Measurements from ENCODE around the gene ADAMTS17. TPM values are rescaled to one million over a fixed set of nuclear protein-coding genes. Genes with fewer than 3 reads are reported as not detected.
"Not testable (repeated sequence)": the region's sequence is repeated elsewhere in the genome, so short reads cannot be mapped to it uniquely, and the experiment has no call there.

ADAMTS17 gene
- total RNA-seq, 1 experiment from 2014 or later: 1.6 TPM

DNA sequence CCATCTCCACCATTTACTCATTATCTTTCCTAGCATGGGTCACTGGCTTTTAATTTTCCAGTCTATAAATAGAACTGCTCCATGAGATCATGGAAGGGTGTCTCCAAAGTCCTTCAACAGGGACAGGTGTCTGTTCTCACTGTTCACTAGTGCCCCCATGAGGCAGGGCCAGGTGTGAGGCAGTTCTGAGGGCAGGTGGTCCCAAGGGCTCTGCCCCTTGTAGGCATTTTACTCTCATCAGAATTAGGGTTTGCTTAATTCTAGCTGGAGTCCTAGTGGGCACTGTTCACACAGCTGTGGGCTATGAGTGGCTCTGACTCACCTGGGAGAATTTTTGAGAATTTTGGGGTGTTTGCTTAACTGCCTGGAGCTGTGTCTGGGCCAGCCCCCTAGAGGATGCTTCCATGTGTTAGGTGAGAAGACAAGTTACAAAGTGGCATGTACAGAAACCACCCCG is 360.6 kb downstream of the ADAMTS17 start:
- intact Hi-C loops (cut with micrococcal nuclease; ENCODE audit: unreplicated experiment) (no loop called here), in situ Hi-C loops (cut with HindIII; ENCODE audit: low pct_unique_long_range_greater_than_20kb, low sequenced_read_pairs) (no loop called here)
- ATAC-seq: no peak

DNA sequence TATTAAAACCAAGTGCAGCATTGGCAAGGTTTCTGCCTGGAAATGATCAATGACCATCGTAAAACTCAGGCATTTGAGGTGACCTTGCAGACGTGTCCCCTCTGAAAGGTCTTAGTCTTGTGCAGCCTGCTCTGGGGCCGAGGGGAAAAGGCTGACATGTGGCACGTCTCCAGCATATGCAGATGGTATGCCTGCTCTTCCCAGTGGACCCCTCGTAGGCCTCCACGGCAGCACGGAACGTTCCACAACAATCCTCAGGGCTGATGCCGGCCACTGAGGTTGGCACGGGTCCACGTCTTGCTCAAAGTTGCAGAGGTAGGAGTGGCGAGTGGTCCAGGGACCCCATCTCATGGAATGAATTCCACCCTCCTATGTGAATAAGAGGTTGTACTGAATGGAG is 361.0 kb downstream of the ADAMTS17 start:
- ChIA-PET POLR2A (no interaction called here), CTCF (no interaction called here)
- H3K4me1 ChIP-seq (ENCODE audit: control insufficient read depth, insufficient read depth, low read length): no peaks in the 10 kb centered on the region; the same call in 1 of the 2 replicates
- TF ChIP-seq TCF7L2 (IDR thresholded peaks at IDR 0.05; ENCODE audit: low read depth, low read length) (no peak), POLR2AphosphoS5 (IDR thresholded peaks at IDR 0.05; ENCODE audit: low read depth, low read length) (no peak), SIN3A (IDR thresholded peaks at IDR 0.05; ENCODE audit: borderline replicate concordance, insufficient read depth, low read depth, low read length) (no peak)
- TF ChIP-seq, protein P1, sequence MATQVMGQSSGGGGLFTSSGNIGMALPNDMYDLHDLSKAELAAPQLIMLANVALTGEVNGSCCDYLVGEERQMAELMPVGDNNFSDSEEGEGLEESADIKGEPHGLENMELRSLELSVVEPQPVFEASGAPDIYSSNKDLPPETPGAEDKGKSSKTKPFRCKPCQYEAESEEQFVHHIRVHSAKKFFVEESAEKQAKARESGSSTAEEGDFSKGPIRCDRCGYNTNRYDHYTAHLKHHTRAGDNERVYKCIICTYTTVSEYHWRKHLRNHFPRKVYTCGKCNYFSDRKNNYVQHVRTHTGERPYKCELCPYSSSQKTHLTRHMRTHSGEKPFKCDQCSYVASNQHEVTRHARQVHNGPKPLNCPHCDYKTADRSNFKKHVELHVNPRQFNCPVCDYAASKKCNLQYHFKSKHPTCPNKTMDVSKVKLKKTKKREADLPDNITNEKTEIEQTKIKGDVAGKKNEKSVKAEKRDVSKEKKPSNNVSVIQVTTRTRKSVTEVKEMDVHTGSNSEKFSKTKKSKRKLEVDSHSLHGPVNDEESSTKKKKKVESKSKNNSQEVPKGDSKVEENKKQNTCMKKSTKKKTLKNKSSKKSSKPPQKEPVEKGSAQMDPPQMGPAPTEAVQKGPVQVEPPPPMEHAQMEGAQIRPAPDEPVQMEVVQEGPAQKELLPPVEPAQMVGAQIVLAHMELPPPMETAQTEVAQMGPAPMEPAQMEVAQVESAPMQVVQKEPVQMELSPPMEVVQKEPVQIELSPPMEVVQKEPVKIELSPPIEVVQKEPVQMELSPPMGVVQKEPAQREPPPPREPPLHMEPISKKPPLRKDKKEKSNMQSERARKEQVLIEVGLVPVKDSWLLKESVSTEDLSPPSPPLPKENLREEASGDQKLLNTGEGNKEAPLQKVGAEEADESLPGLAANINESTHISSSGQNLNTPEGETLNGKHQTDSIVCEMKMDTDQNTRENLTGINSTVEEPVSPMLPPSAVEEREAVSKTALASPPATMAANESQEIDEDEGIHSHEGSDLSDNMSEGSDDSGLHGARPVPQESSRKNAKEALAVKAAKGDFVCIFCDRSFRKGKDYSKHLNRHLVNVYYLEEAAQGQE (IDR thresholded peaks at IDR 0.05; ENCODE audit: insufficient read depth in 1 of 2, low read depth in 2 of 2, low read length in 1 of 2): no peak
- TF ChIP-seq, protein P2, sequence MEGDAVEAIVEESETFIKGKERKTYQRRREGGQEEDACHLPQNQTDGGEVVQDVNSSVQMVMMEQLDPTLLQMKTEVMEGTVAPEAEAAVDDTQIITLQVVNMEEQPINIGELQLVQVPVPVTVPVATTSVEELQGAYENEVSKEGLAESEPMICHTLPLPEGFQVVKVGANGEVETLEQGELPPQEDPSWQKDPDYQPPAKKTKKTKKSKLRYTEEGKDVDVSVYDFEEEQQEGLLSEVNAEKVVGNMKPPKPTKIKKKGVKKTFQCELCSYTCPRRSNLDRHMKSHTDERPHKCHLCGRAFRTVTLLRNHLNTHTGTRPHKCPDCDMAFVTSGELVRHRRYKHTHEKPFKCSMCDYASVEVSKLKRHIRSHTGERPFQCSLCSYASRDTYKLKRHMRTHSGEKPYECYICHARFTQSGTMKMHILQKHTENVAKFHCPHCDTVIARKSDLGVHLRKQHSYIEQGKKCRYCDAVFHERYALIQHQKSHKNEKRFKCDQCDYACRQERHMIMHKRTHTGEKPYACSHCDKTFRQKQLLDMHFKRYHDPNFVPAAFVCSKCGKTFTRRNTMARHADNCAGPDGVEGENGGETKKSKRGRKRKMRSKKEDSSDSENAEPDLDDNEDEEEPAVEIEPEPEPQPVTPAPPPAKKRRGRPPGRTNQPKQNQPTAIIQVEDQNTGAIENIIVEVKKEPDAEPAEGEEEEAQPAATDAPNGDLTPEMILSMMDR (IDR thresholded peaks at IDR 0.05): no peak
- ATAC-seq: no peak
- H3K4me3 ChIP-seq (ENCODE audit: low read depth in 2 of 2, low read length in 2 of 2): no peak overlapping the region
- intact Hi-C loops (cut with micrococcal nuclease; ENCODE audit: unreplicated experiment): no loop called here
- H3K36me3 ChIP-seq (ENCODE audit: control insufficient read depth, insufficient read depth, low read length): no peaks in the 10 kb centered on the region
- H3K9me3 ChIP-seq (ENCODE audit: control insufficient read depth, insufficient read depth, low read depth, low read length): no peaks in the 10 kb centered on the region
- no peak for DNase-seq (ENCODE audit: low read depth, low spot score)
- BruUV-seq (replicated peaks): no TSS peak
- in situ Hi-C loops (cut with HindIII; ENCODE audit: low pct_unique_long_range_greater_than_20kb, low sequenced_read_pairs): no loop called here
- no peak overlapping the region for H3K27ac ChIP-seq (ENCODE audit: low read length)
- no peaks in the 10 kb centered on the region for H3K27me3 ChIP-seq (ENCODE audit: control insufficient read depth, insufficient read depth, low read length)

More for the DNA sequence above, 360.6 kb downstream of the ADAMTS17 start:
- Histone ChIP-seq H3K36me3 (ENCODE audit: control insufficient read depth, insufficient read depth, low read length) (no peaks in the 10 kb centered on the region), H3K27me3 (ENCODE audit: control insufficient read depth, insufficient read depth, low read length) (no peaks in the 10 kb centered on the region), H3K4me3 (ENCODE audit: low read depth in 2 of 2, low read length in 2 of 2) (no peak overlapping the region), H3K4me1 (ENCODE audit: control insufficient read depth, insufficient read depth, low read length) (no peaks in the 10 kb centered on the region; the same call in 1 of the 2 replicates), H3K27ac (ENCODE audit: low read length) (no peak overlapping the region), H3K9me3 (ENCODE audit: control insufficient read depth, insufficient read depth, low read depth, low read length) (no peaks in the 10 kb centered on the region)
- TF ChIP-seq SIN3A (IDR thresholded peaks at IDR 0.05; ENCODE audit: borderline replicate concordance, insufficient read depth, low read depth, low read length) (no peak), TCF7L2 (IDR thresholded peaks at IDR 0.05; ENCODE audit: low read depth, low read length) (no peak), POLR2AphosphoS5 (IDR thresholded peaks at IDR 0.05; ENCODE audit: low read depth, low read length) (no peak)
- TF ChIP-seq, protein P1 (IDR thresholded peaks at IDR 0.05; ENCODE audit: insufficient read depth in 1 of 2, low read depth in 2 of 2, low read length in 1 of 2): no peak
- TF ChIP-seq, protein P2 (IDR thresholded peaks at IDR 0.05): no peak
- no TSS peak for BruUV-seq (replicated peaks)
- DNase-seq (ENCODE audit: low read depth, low spot score): no peak
- CTCF ChIA-PET: no interaction called here
- POLR2A ChIA-PET: interaction anchor here (0.5 kb wide), 1 partner anchor 739 kb away, joined by 4 read pairs; no protein-coding TSS in a partner anchor

GRCh38 chr15:99979886-99980285 is 361.9 kb downstream of the ADAMTS17 start:
- intact Hi-C loops (cut with micrococcal nuclease; ENCODE audit: unreplicated experiment); CTCF ChIA-PET: not testable (repeated sequence)

More at GRCh38 chr15:99979886-99980285, 361.9 kb downstream of the ADAMTS17 start:
- H3K4me3 ChIP-seq (ENCODE audit: low read depth in 2 of 2, low read length in 2 of 2); H3K27me3 ChIP-seq (ENCODE audit: control insufficient read depth, insufficient read depth, low read length); BruUV-seq (replicated peaks); H3K4me1 ChIP-seq (ENCODE audit: control insufficient read depth, insufficient read depth, low read length); DNase-seq (ENCODE audit: low read depth, low spot score); H3K9me3 ChIP-seq (ENCODE audit: control insufficient read depth, insufficient read depth, low read depth, low read length); ATAC-seq; POLR2A ChIA-PET; in situ Hi-C loops (cut with HindIII; ENCODE audit: low pct_unique_long_range_greater_than_20kb, low sequenced_read_pairs); H3K27ac ChIP-seq (ENCODE audit: low read length); H3K36me3 ChIP-seq (ENCODE audit: control insufficient read depth, insufficient read depth, low read length): not testable (repeated sequence)
